WERI-Rb-1 (cell line): Measurements from ENCODE around the gene ZNF487.
"Not testable (repeated sequence)": the region's sequence is repeated elsewhere in the genome, so short reads cannot be mapped to it uniquely, and the experiment has no call there.

Experiments used
- DNase-seq: peaks from one replicate; pipeline ENCODE4 v3.0.0-alpha.2; 2020
- H3K27ac ChIP-seq: fragments of 250-450 bp; sonication (Bioruptor Pico); 2 replicates; pipeline ENCODE4 v1.5.1; 2020; ENCODE audit warnings: mild to moderate bottlenecking, moderate library complexity
- H3K27me3 ChIP-seq: fragments of 250-450 bp; sonication (Bioruptor Pico); 2 replicates; pipeline ENCODE4 v1.5.1; 2021; ENCODE audit warnings: mild to moderate bottlenecking, low read depth, moderate library complexity; ENCODE audit not compliant: insufficient read depth, severe bottlenecking
- H3K36me3 ChIP-seq: fragments of 250-450 bp; sonication (Bioruptor Pico); 2 replicates; pipeline ENCODE4 v1.5.1; 2020; ENCODE audit warnings: mild to moderate bottlenecking, moderate library complexity
- H3K4me3 ChIP-seq: 2 replicates; pipeline ENCODE4 v1.5.1; 2011; ENCODE audit warnings: low read depth, mild to moderate bottlenecking, control low read depth, low read length
- H3K9me3 ChIP-seq: fragments of 250-450 bp; sonication (Bioruptor Pico); 2 replicates; pipeline ENCODE4 v1.5.1; 2021; ENCODE audit warnings: mild to moderate bottlenecking, moderate library complexity; ENCODE audit not compliant: severe bottlenecking
- CTCF ChIP-seq: IDR thresholded peaks from 2 replicates; pipeline ENCODE4 v1.5.1; 2011; ENCODE audit warnings: low read depth, mild to moderate bottlenecking, control low read depth, inconsistent platforms, low read length

The ZNF487 gene

GRCh38 chr10:43448742-43449141 is 11.8 kb downstream of the ZNF487 start:
- H3K36me3 ChIP-seq = no peaks in the 10 kb centered on the region; the same call in 1 of the 2 replicates
- H3K27me3 ChIP-seq = no peaks in the 10 kb centered on the region
- TF ChIP-seq CTCF = no peak
- no peaks in the 10 kb centered on the region for H3K9me3 ChIP-seq
- H3K27ac ChIP-seq = no peak overlapping the region
- DNase-seq = no peak
- no peak overlapping the region for H3K4me3 ChIP-seq

DNA sequence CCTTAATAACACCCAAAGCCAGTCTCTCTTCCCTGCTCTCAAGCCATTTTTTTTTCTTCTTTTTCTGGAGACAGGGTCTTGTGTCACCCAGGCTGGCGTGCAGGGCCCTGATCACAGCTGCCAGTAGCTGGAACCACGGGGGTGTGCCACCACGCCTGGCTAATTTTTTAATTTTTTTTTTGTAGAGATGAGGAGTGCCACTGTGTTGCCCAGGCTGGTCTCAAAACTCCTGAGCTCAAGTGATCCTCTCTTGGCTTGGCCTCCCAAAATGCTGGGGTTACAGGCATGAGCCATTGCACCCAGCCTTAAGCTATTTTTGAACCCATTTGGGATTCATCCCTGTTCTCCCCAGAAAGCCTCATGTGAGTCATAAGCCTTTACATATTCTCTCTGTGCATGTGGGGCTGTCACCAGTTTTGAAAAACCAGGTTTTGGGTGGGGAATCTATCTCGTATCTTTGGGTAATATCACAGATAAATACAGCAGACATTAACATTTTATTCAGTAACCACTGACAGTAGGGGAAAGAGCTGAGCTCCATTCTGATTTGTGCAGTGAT is 15.5 kb downstream of the ZNF487 start:
- no peak for TF ChIP-seq CTCF
- no peak overlapping the region for H3K27ac ChIP-seq
- no peak overlapping the region for H3K4me3 ChIP-seq
- H3K27me3 ChIP-seq = no peaks in the 10 kb centered on the region
- no peak for DNase-seq
- H3K36me3 ChIP-seq = peaks cover 2% of the 10 kb centered on the region; the same call in 1 of the 2 replicates
- H3K9me3 ChIP-seq = no peaks in the 10 kb centered on the region

DNA sequence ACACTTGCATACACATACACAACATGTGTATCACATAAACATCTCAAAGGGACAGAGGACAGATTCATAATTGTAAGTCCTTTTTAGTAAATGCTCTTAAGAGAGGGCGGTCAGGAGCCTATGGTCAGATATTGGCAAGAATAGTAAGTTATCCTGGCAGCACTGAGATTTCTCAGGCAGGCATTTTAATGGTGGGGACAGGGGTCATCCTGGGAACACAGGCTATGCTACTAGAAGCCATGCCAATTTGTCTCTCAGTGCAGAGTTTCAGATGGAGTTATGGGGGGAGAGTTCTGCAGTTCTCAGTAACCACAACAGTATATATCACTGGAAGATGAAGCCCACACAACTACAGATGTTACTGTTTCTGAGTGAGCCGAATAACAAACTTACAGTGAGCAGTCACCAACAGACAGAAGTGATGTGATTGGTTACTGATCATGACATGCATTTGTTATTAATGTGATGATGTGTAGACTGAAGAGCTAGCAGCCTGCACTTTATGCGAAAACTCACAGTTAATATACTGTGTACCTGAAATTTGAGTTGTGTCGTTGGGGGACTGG is 16.4 kb downstream of the ZNF487 start:
- H3K36me3 ChIP-seq = peaks cover 2% of the 10 kb centered on the region; the same call in 1 of the 2 replicates
- no peak for TF ChIP-seq CTCF
- H3K9me3 ChIP-seq = no peaks in the 10 kb centered on the region
- no peak for DNase-seq
- H3K4me3 ChIP-seq = no peak overlapping the region
- no peak overlapping the region for H3K27ac ChIP-seq
- H3K27me3 ChIP-seq = no peaks in the 10 kb centered on the region

GRCh38 chr10:43454025-43454424 is 17.1 kb downstream of the ZNF487 start:
- DNase-seq, H3K36me3 ChIP-seq, H3K4me3 ChIP-seq, H3K27ac ChIP-seq, H3K9me3 ChIP-seq, H3K27me3 ChIP-seq: not testable (repeated sequence)

DNA sequence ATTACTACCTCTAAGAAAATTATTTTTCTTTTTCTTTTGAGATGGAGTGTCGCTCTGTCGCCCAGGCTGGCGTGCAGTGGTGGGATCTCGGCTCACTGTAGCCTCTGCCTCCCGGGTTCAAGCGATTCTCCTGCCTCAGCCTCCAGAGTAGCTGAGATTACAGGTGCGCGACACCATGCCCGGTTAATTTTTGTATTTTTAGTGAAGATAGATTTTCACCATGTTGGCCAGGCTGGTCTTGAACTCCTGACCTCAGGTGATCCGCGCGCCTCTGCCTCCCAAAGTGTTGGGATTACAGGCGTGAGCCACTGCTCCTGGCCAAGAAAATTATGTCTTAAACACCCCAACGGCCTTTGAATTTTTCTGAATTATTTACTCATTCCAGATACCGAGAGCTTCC is 19.6 kb downstream of the ZNF487 start:
- H3K9me3 ChIP-seq, DNase-seq, H3K27me3 ChIP-seq, H3K36me3 ChIP-seq, H3K4me3 ChIP-seq: not testable (repeated sequence)
- peak overlapping the region; percentile 79 for H3K27ac ChIP-seq

DNA sequence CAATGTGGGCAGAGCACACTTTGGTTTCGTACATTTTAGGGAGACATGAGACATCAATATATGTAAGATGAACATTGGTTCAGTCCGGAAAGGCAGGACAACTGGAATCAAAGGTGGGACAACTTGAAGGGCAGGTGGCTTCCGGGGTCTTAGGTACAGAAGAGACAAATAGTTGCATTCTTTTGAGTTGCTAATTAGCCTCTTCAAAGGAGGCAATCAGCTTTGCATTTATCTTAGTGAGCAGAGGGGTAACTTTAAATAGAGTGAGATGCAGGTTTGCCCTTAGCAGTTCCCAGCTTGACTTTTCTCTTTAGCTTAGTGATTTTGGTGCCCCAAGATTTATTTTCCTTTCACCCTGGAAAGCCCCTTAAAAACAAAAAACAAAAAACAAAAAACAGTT is 21.3 kb downstream of the ZNF487 start:
- Histone ChIP-seq H3K27ac (no peak overlapping the region), H3K27me3 (no peaks in the 10 kb centered on the region), H3K36me3 (peaks cover 2% of the 10 kb centered on the region; the same call in 1 of the 2 replicates), H3K4me3 (no peak overlapping the region), H3K9me3 (no peaks in the 10 kb centered on the region)
- no peak for DNase-seq
- TF ChIP-seq CTCF = no peak

DNA sequence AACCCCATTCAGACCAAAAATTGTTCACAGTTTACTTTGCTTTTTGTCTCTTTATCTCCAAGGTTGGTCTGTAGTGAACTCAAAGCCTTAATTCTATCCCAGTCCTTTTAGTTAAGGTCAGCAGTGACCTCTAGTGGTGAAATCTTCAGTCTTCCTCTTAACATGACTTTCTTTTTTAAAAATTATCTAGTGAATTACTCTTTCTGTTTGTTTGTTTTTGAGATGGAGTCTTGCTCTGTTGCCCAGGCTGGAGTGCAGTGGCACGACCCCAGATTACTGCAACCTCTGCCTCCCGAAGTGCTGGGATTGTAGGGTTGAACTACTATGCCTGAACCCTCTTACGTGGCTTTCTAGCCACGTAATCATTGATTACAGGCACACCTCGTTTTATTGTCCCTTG is 25.0 kb downstream of the ZNF487 start:
- Histone ChIP-seq H3K27ac (peak overlapping the region; percentile 42), H3K27me3 (no peaks in the 10 kb centered on the region), H3K36me3 (no peaks in the 10 kb centered on the region), H3K4me3 (no peak overlapping the region), H3K9me3 (no peaks in the 10 kb centered on the region)
- TF ChIP-seq CTCF = peak; percentile 40
- peak; percentile 17 for DNase-seq

DNA sequence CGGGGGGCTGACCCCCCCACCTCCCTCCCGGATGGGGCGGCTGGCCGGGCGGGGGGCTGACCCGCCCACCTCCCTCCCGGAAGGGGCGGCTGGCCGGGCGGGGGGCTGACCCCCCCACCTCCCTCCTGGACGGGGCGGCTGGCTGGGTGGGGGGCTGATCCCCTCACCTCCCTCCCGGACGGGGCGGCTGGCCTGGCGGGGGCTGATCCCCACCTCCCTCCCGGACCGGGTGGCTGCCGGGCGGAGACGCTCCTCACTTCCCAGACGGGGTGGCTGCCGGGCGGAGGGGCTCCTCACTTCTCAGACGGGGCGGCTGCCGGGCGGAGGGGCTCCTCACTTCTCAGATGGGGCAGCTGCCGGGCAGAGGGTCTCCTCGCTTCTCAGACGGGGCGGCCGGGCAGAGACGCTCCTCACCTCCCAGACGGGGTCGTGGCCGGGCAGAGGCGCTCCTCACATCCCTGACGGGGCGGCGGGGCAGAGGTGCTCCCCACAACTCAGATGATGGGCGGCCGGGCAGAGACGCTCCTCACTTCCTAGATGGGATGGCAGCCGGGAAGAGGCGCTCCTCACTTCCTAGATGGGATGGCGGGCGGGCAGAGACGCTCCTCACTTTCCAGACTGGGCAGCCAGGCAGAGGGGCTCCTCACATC is 28.3 kb downstream of the ZNF487 start:
- not testable (repeated sequence) for H3K27ac ChIP-seq, DNase-seq, H3K27me3 ChIP-seq

GRCh38 chr10:43465736-43466120 is 28.8 kb downstream of the ZNF487 start:
- DNase-seq, H3K27me3 ChIP-seq, H3K27ac ChIP-seq, H3K9me3 ChIP-seq, H3K36me3 ChIP-seq, H3K4me3 ChIP-seq: not testable (repeated sequence)

More for the DNA sequence above, 28.3 kb downstream of the ZNF487 start:
- not testable (repeated sequence) for H3K36me3 ChIP-seq, H3K4me3 ChIP-seq, H3K9me3 ChIP-seq
